ENCODE results near the gene TOR1B.

The TOR1B gene

GRCh38 chr9:129815278-129815677, 12.3 kb downstream of the TOR1B start:
- DNase-seq: no peak

- DNase-seq: no peak
Observed at GRCh38 chr9:129816501-129817435, 13.8 kb downstream of the TOR1B start.

- peak in 1 of 2 experiments; percentile 20 for DNase-seq
Observed at GRCh38 chr9:129822898-129823541, 20.0 kb downstream of the TOR1B start.

GRCh38 chr9:129823542-129823934, 20.6 kb downstream of the TOR1B start:
- DNase-seq: no peak

- DNase-seq: peak; percentile 92 to 96
Observed at GRCh38 chr9:129823935-129824601, 21.1 kb downstream of the TOR1B start, which contains the start of gene TOR1A. TSS of gene TOR1A (minus strand) at chr9:129824136. CDS start at chr9:129824085, 51 bp downstream.

- DNase-seq: no peak
Observed at GRCh38 chr9:129826344-129826743, 23.4 kb downstream of the TOR1B start.

GRCh38 chr9:129826759-129827158, 23.8 kb downstream of the TOR1B start:
- DNase-seq: no peak

GRCh38 chr9:129828051-129828450, 25.1 kb downstream of the TOR1B start:
- DNase-seq: no peak

GRCh38 chr9:129828969-129829368, 26.0 kb downstream of the TOR1B start:
- no peak for DNase-seq

GRCh38 chr9:129832982-129833381, 30.0 kb downstream of the TOR1B start:
- DNase-seq: no peak

- no peak for DNase-seq
Observed at GRCh38 chr9:129834489-129835127, 31.6 kb downstream of the TOR1B start.

GRCh38 chr9:129835128-129835859, 32.3 kb downstream of the TOR1B start, which contains the start of the genes C9orf78 and USP20:
TSS of gene C9orf78 (minus strand) at chr9:129835275. CDS start at chr9:129835221, 54 bp downstream.
TSS of gene USP20 (plus strand) at chr9:129835458. CDS start at chr9:129852556, 17,098 bp downstream.
- peak; percentile 92 to 96 for DNase-seq

- no peak for DNase-seq
Observed at GRCh38 chr9:129835860-129836223, 32.9 kb downstream of the TOR1B start.

GRCh38 chr9:129836311-129837007, 33.5 kb downstream of the TOR1B start:
- DNase-seq: peak in 1 of 2 experiments; percentile 11

- DNase-seq: no peak
Observed at GRCh38 chr9:129838707-129839259, 35.8 kb downstream of the TOR1B start.

- DNase-seq: no peak
Observed at GRCh38 chr9:129839324-129840023, 36.5 kb downstream of the TOR1B start.

- DNase-seq: peak; percentile 61 to 71
Observed at GRCh38 chr9:129840034-129840433, 37.0 kb downstream of the TOR1B start.

- no peak for DNase-seq
Observed at GRCh38 chr9:129841071-129841470, 38.1 kb downstream of the TOR1B start.

- no peak for DNase-seq
Observed at GRCh38 chr9:129845373-129845772, 42.4 kb downstream of the TOR1B start.

- DNase-seq: no peak
Observed at GRCh38 chr9:129848712-129849441, 45.9 kb downstream of the TOR1B start.
